HepG2 (cell line): ENCODE results near the gene OGT. TPM values are rescaled to one million over a fixed set of nuclear protein-coding genes. Genes with fewer than 3 reads are reported as not detected.

Experiments used
- ATAC-seq: fragments of 200-7000 bp; cut with Tn5 transposase; 3 replicates; pipeline ENCODE4 v1.9.1; 2020; ENCODE audit warnings: mild to moderate bottlenecking, moderate library complexity
- BruUV-seq: library from RNA; stranded (reverse); fragments of 400-500 nt; replicated peaks from 2 replicates; lab custom pipeline; 2021; lab: Mats Ljungman, UMichigan
- CTCF ChIA-PET: fragments of 300-600 bp; formaldehyde crosslinking; extraction: SDS; loops from one replicate; lab custom pipeline; 2021; ENCODE audit warnings: low total read pairs, inconsistent platforms, low intra/inter-chr PET ratio; lab: Yijun Ruan, JAX
- POLR2A ChIA-PET: fragments of 350-600 bp; sonication (Branson Sonifier 250); formaldehyde crosslinking; loops from one replicate; lab custom pipeline; 2020; ENCODE audit warnings: antibody characterized with exemption, inconsistent platforms; lab: Yijun Ruan, JAX
- DNase-seq: peaks from one replicate; pipeline ENCODE4 v3.0.0-alpha.2; 2015; ENCODE audit warnings: low spot score
- FAIRE-seq: peaks from 3 replicates; lab custom pipeline; 2011; peaks lifted over from hg19 to GRCh38; lab: Jason Lieb, UNC
- H2AFZ ChIP-seq: one replicate; pipeline ENCODE4 v1.6.1; 2011; ENCODE audit warnings: low read length, inconsistent platforms
- H3K27ac ChIP-seq: fragments of 300-600 bp; 3 replicates; pipeline ENCODE4 v1.8.0; 2011; ENCODE audit warnings: mixed run types, mild to moderate bottlenecking, mixed read lengths, low read length, inconsistent platforms; ENCODE audit not compliant: insufficient read depth; ENCODE audit errors: extremely low read length
- H3K27me3 ChIP-seq, 2 experiments: fragments of 200-600 bp in 1 of 2; 2 replicates in 1 of 2; 3 replicates in 1 of 2; pipeline versions ENCODE4 v1.6.0 to v1.8.0; 2011; ENCODE audit warnings: low read length in 2 of 2, mild to moderate bottlenecking in 2 of 2, moderate library complexity in 2 of 2, inconsistent platforms in 1 of 2; ENCODE audit not compliant: insufficient read depth in 2 of 2, control insufficient read depth in 1 of 2
- H3K36me3 ChIP-seq, 2 experiments: fragments of 200-600 bp in 1 of 2; replicated peaks in 1 of 2; 2 replicates in 1 of 2; 3 replicates in 1 of 2; pipeline versions ENCODE4 v1.5.1 to v1.8.0; 2011; ENCODE audit warnings: low read length in 2 of 2, inconsistent platforms in 1 of 2; ENCODE audit not compliant: insufficient read depth in 2 of 2, control insufficient read depth in 1 of 2
- H3K4me1 ChIP-seq: 2 replicates; pipeline ENCODE4 v1.5.1; 2012; ENCODE audit warnings: low read length, inconsistent platforms; ENCODE audit not compliant: insufficient read depth
- H3K4me2 ChIP-seq: 2 replicates; pipeline ENCODE4 v1.6.0; 2011; ENCODE audit warnings: low read depth, low read length, inconsistent platforms
- H3K4me3 ChIP-seq, 3 experiments: fragments of 200-600 bp in 1 of 3; sonication (generic), shearing (Covaris generic) in 1 of 3; replicated peaks in 1 of 3; 2 replicates each; pipeline ENCODE4 v1.5.1; 2011 to 2016; ENCODE audit warnings: low read length in 3 of 3, inconsistent platforms in 2 of 3, low read depth in 2 of 3, mild to moderate bottlenecking in 2 of 3, control low read depth in 1 of 3, mixed read lengths in 1 of 3; ENCODE audit not compliant: insufficient read depth in 1 of 3
- H3K79me2 ChIP-seq: one replicate; pipeline ENCODE4 v1.6.1; 2011; ENCODE audit warnings: low read length, inconsistent platforms; ENCODE audit not compliant: insufficient read depth
- H3K9ac ChIP-seq: 2 replicates; pipeline ENCODE4 v1.6.0; 2011; ENCODE audit warnings: mild to moderate bottlenecking, low read depth, low read length, inconsistent platforms; ENCODE audit not compliant: insufficient read depth
- H3K9me3 ChIP-seq: 2 replicates; pipeline ENCODE4 v1.5.1; 2012; ENCODE audit warnings: mild to moderate bottlenecking, low read length
- H4K20me1 ChIP-seq: 2 replicates; pipeline ENCODE4 v1.6.0; 2011; ENCODE audit warnings: inconsistent platforms, mild to moderate bottlenecking, low read length, moderate library complexity; ENCODE audit not compliant: insufficient read depth
- NFE2L2 ChIP-seq: fragments of 150-350 bp; IDR thresholded peaks from 2 replicates; pipeline ENCODE4 v1.6.1; 2014; ENCODE audit warnings: low read length
- PRDM10 ChIP-seq: sonication (generic); formaldehyde crosslinking; IDR thresholded peaks from 2 replicates; pipeline ENCODE4 v1.4.0; 2020; ENCODE audit warnings: low read depth, missing genetic modification reagents
- SCMH1 ChIP-seq: sonication (generic); formaldehyde crosslinking; IDR thresholded peaks from 2 replicates; pipeline ENCODE4 v1.9.0; 2021; ENCODE audit warnings: missing genetic modification reagents, mild to moderate bottlenecking, borderline replicate concordance
- SMAD1 ChIP-seq: sonication (generic); formaldehyde crosslinking; IDR thresholded peaks from 2 replicates; pipeline ENCODE4 v1.4.0; 2020; ENCODE audit warnings: missing genetic modification reagents, low read depth, mild to moderate bottlenecking, borderline replicate concordance
- SOX5 ChIP-seq: IDR thresholded peaks from 2 replicates; pipeline ENCODE4 v1.6.1; 2016; ENCODE audit warnings: borderline replicate concordance
- SOX6 ChIP-seq, 2 experiments: fragments of 450-650 bp in 1 of 2; sonication (generic) in 1 of 2; formaldehyde crosslinking in 1 of 2; IDR thresholded peaks; 2 replicates each; pipeline versions ENCODE4 v1.4.0 to v1.6.1; 2017 to 2020; ENCODE audit warnings: antibody characterized with exemption in 1 of 2, mild to moderate bottlenecking in 1 of 2, missing genetic modification reagents in 1 of 2
- STAT6 ChIP-seq: sonication (generic); formaldehyde crosslinking; IDR thresholded peaks from 2 replicates; pipeline ENCODE4 v1.4.0; 2020; ENCODE audit warnings: missing genetic modification reagents, mild to moderate bottlenecking, borderline replicate concordance
- TOPORS ChIP-seq: sonication (generic); formaldehyde crosslinking; IDR thresholded peaks from 2 replicates; pipeline ENCODE4 v1.8.0; 2023; ENCODE audit warnings: mild to moderate bottlenecking, missing genetic modification reagents
- YEATS2 ChIP-seq: sonication (generic); formaldehyde crosslinking; IDR thresholded peaks from 2 replicates; pipeline ENCODE4 v1.4.0; 2020; ENCODE audit warnings: missing genetic modification reagents, borderline replicate concordance
- ZBTB3 ChIP-seq: sonication (generic); formaldehyde crosslinking; IDR thresholded peaks from 2 replicates; pipeline ENCODE4 v1.4.0; 2020; ENCODE audit warnings: low read depth, mild to moderate bottlenecking, moderate library complexity, missing genetic modification reagents, borderline replicate concordance
- ZFP82 ChIP-seq: sonication (generic); formaldehyde crosslinking; IDR thresholded peaks from 2 replicates; pipeline ENCODE4 v1.5.1; 2020; ENCODE audit warnings: mild to moderate bottlenecking, missing genetic modification reagents, borderline replicate concordance
- ZNF24 ChIP-seq: fragments of 450-650 bp; IDR thresholded peaks from 2 replicates; pipeline ENCODE4 v1.6.1; 2017; ENCODE audit warnings: antibody characterized with exemption, mild to moderate bottlenecking
- ZNF496 ChIP-seq: sonication (generic); formaldehyde crosslinking; IDR thresholded peaks from 2 replicates; pipeline ENCODE4 v1.8.1; 2023; ENCODE audit warnings: mild to moderate bottlenecking, moderate library complexity, missing genetic modification reagents; ENCODE audit not compliant: insufficient replicate concordance
- ZNF567 ChIP-seq: sonication (generic); formaldehyde crosslinking; IDR thresholded peaks from 2 replicates; pipeline ENCODE4 v1.8.1; 2023; ENCODE audit warnings: mild to moderate bottlenecking, missing genetic modification reagents, borderline replicate concordance
- ZNF749 ChIP-seq: sonication (generic); formaldehyde crosslinking; IDR thresholded peaks from 2 replicates; pipeline ENCODE4 v1.8.0; 2022; ENCODE audit warnings: mild to moderate bottlenecking, missing genetic modification reagents, moderate library complexity, borderline replicate concordance
- WGBS: methylation state at CpG from one replicate; pipeline ENCODE4 v1.1.6; 2017; ENCODE audit warnings: low lambda C conversion rate; 5-methylcytosine and 5-hydroxymethylcytosine counted together
- in situ Hi-C: cut with HindIII; loops from 2 replicates; pipeline ENCODE4 v1.10.0; 2017; ENCODE audit warnings: low pct_unique_long_range_greater_than_20kb; ENCODE audit not compliant: extremely low pct_ligation_motif_present
- intact Hi-C: fragments of 100-400 bp; cut with micrococcal nuclease; formaldehyde crosslinking; loops from one replicate; pipeline ENCODE4 v1.10.0; 2022; ENCODE audit not compliant: unreplicated experiment
- polyA plus RNA-seq, 8 experiments: library from polyadenylated mRNA; depleted of rRNA in 3 of 8; stranded (reverse) in 7 of 8; unstranded in 1 of 8; fragments of >200 nt; fragmentation: Illumina TruSeq in 4 of 8; extraction: Trizol in 4 of 8; gene quantifications; 2 replicates each; pipeline versions ENCODE4 v1.2.1 to v1.2.3, GENCODE V29; 2011 to 2016; ENCODE audit warnings: low read depth in 4 of 8, missing spikeins in 1 of 8, mixed read lengths in 1 of 8; ENCODE audit not compliant: insufficient read depth in 1 of 8
- total RNA-seq, 5 experiments: library from RNA; depleted of rRNA; stranded (reverse); fragments of >200 nt; fragmentation: Illumina TruSeq; extraction: Trizol; gene quantifications; 2 replicates each; pipeline ENCODE4 v1.2.3, GENCODE V29; 2016; ENCODE audit warnings: low read depth in 1 of 5
- TF ChIP-seq, protein P1 (sequence below): sonication (generic); formaldehyde crosslinking; IDR thresholded peaks from 2 replicates; pipeline ENCODE4 v1.4.0; 2020; ENCODE audit warnings: missing genetic modification reagents

The OGT gene
- total and polyA plus RNA-seq, 2 of the 13 experiments (the other 11 are each of a cell fraction or from before 2014, with no cell fraction given): 71.7 to 463 TPM

DNA sequence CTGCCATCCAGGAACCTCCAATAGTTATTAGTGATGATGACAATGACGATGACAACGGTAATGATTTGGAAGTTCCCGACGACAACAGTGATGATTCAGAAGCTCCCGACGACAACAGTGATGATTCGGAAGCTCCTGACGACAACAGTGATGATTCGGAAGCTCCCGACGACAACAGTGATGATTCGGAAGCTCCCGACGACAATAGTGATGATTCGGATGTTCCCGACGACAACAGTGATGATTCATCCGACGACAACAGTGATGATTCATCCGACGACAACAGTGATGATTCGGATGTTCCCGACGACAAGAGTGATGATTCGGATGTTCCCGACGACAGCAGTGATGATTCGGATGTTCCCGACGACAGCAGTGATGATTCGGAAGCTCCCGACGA lies 70.7 kb downstream of the OGT start:
- no peak for DNase-seq
- in situ Hi-C loops: no loop called here
- CTCF ChIA-PET: no interaction called here
- no peak for FAIRE-seq
- ATAC-seq: no peak
- no peaks in the 10 kb centered on the region for H3K27me3 ChIP-seq
- WGBS: 91% methylated on average over 33 of the region's 33 CpGs
- no peak overlapping the region for H3K4me2 ChIP-seq
- POLR2A ChIA-PET: no interaction called here
- no peaks in the 10 kb centered on the region for H3K36me3 ChIP-seq
- no peaks in the 10 kb centered on the region for H4K20me1 ChIP-seq
- no peak overlapping the region for H3K27ac ChIP-seq
- BruUV-seq: no TSS peak
- no peaks in the 10 kb centered on the region for H3K4me1 ChIP-seq
- H3K9me3 ChIP-seq: no peaks in the 10 kb centered on the region
- intact Hi-C loops: no loop called here
- H3K4me3 ChIP-seq: no peak overlapping the region
- no peak overlapping the region for H3K9ac ChIP-seq
- TF ChIP-seq ZNF24 (no peak), ZFP82 (CRISPR knock-in tag) (no peak), SMAD1 (CRISPR knock-in tag) (no peak), ZNF749 (CRISPR knock-in tag) (no peak), YEATS2 (CRISPR knock-in tag) (no peak), STAT6 (no peak), SCMH1 (CRISPR knock-in tag) (no peak), NFE2L2 (no peak), ZNF567 (CRISPR knock-in tag) (no peak), SOX5 (CRISPR knock-in tag) (no peak), PRDM10 (no peak), ZNF496 (CRISPR knock-in tag) (no peak), SOX6 (IDR thresholded peaks at IDR 0.05) (no peak), SOX6 (CRISPR knock-in tag; IDR thresholded peaks at IDR 0.05) (no peak), TOPORS (CRISPR knock-in tag) (no peak), ZBTB3 (CRISPR knock-in tag) (no peak)
- TF ChIP-seq, protein P1, sequence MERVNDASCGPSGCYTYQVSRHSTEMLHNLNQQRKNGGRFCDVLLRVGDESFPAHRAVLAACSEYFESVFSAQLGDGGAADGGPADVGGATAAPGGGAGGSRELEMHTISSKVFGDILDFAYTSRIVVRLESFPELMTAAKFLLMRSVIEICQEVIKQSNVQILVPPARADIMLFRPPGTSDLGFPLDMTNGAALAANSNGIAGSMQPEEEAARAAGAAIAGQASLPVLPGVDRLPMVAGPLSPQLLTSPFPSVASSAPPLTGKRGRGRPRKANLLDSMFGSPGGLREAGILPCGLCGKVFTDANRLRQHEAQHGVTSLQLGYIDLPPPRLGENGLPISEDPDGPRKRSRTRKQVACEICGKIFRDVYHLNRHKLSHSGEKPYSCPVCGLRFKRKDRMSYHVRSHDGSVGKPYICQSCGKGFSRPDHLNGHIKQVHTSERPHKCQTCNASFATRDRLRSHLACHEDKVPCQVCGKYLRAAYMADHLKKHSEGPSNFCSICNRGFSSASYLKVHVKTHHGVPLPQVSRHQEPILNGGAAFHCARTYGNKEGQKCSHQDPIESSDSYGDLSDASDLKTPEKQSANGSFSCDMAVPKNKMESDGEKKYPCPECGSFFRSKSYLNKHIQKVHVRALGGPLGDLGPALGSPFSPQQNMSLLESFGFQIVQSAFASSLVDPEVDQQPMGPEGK: no peak
- no peak overlapping the region for H2AFZ ChIP-seq
- H3K79me2 ChIP-seq: no peaks in the 10 kb centered on the region
